Occipital lobe (tissue), 2 donors: Measurements from ENCODE around the gene LRMDA. TPM values are rescaled to one million over a fixed set of nuclear protein-coding genes. Genes with fewer than 3 reads are reported as not detected.
"Not testable (repeated sequence)": the region's sequence is repeated elsewhere in the genome, so short reads cannot be mapped to it uniquely, and the experiment has no call there.

Source experiments
- DNase-seq: peaks from one replicate; lab custom pipeline; 2025; lab: John Stamatoyannopoulos, UW
- total RNA-seq: library from RNA; depleted of rRNA; stranded (reverse); fragments of >200 nt; gene quantifications from one replicate; pipeline ENCODE4 v1.2.3, GENCODE V29; 2014

Gene LRMDA
- total RNA-seq, 1 donor from 2014 or later, result 0.62 TPM

- DNase-seq, result no peak
These were observed 305.6 kb downstream of the LRMDA start for GRCh38 chr10:75736889-75737579.

- no peak for DNase-seq
These were observed 306.1 kb downstream of the LRMDA start for GRCh38 chr10:75737580-75737949.

- no peak for DNase-seq
These were observed 307.5 kb downstream of the LRMDA start for GRCh38 chr10:75738924-75739323.

GRCh38 chr10:75739414-75740143 is 308.2 kb downstream of the LRMDA start:
- DNase-seq, result no peak

GRCh38 chr10:75740541-75740940 is 309.1 kb downstream of the LRMDA start:
- DNase-seq, result no peak

GRCh38 chr10:75742355-75742754 is 310.9 kb downstream of the LRMDA start:
- DNase-seq, result no peak

- DNase-seq, result no peak
These were observed 311.9 kb downstream of the LRMDA start for GRCh38 chr10:75743291-75743778.

- DNase-seq, result no peak
These were observed 312.8 kb downstream of the LRMDA start for GRCh38 chr10:75744261-75744660.

GRCh38 chr10:75746356-75746755 is 314.9 kb downstream of the LRMDA start:
- no peak for DNase-seq

GRCh38 chr10:75750093-75750875 is 318.9 kb downstream of the LRMDA start:
- DNase-seq, result not testable (repeated sequence)

- no peak for DNase-seq
These were observed 319.8 kb downstream of the LRMDA start for GRCh38 chr10:75751232-75751631.

- no peak for DNase-seq
These were observed 322.2 kb downstream of the LRMDA start for GRCh38 chr10:75753621-75754020.

- no peak for DNase-seq
These were observed 322.8 kb downstream of the LRMDA start for GRCh38 chr10:75754096-75754831.

GRCh38 chr10:75755528-75755927 is 324.1 kb downstream of the LRMDA start:
- no peak for DNase-seq

- DNase-seq, result no peak
These were observed 329.9 kb downstream of the LRMDA start for GRCh38 chr10:75761289-75761688.

GRCh38 chr10:75762431-75762802 is 331.0 kb downstream of the LRMDA start:
- DNase-seq, result no peak

- no peak for DNase-seq
These were observed 332.2 kb downstream of the LRMDA start for GRCh38 chr10:75763652-75764051.

GRCh38 chr10:75764974-75765788 is 333.8 kb downstream of the LRMDA start:
- DNase-seq, result no peak

GRCh38 chr10:75765789-75766096 is 334.3 kb downstream of the LRMDA start:
- DNase-seq, result no peak

- no peak for DNase-seq
These were observed 334.7 kb downstream of the LRMDA start for GRCh38 chr10:75766106-75766505.

GRCh38 chr10:75766752-75767151 is 335.3 kb downstream of the LRMDA start:
- not testable (repeated sequence) for DNase-seq
